NCI-H2227 (cell line): Measurements from ENCODE around the gene RADIL.
"Not testable (repeated sequence)": the region's sequence is repeated elsewhere in the genome, so short reads cannot be mapped to it uniquely, and the experiment has no call there.

ENCODE experiments used
- DNase-seq: peaks from one replicate; lab custom pipeline; 2025; ENCODE audit not compliant: unreplicated experiment; lab: John Stamatoyannopoulos, UW

RADIL gene, protein sequence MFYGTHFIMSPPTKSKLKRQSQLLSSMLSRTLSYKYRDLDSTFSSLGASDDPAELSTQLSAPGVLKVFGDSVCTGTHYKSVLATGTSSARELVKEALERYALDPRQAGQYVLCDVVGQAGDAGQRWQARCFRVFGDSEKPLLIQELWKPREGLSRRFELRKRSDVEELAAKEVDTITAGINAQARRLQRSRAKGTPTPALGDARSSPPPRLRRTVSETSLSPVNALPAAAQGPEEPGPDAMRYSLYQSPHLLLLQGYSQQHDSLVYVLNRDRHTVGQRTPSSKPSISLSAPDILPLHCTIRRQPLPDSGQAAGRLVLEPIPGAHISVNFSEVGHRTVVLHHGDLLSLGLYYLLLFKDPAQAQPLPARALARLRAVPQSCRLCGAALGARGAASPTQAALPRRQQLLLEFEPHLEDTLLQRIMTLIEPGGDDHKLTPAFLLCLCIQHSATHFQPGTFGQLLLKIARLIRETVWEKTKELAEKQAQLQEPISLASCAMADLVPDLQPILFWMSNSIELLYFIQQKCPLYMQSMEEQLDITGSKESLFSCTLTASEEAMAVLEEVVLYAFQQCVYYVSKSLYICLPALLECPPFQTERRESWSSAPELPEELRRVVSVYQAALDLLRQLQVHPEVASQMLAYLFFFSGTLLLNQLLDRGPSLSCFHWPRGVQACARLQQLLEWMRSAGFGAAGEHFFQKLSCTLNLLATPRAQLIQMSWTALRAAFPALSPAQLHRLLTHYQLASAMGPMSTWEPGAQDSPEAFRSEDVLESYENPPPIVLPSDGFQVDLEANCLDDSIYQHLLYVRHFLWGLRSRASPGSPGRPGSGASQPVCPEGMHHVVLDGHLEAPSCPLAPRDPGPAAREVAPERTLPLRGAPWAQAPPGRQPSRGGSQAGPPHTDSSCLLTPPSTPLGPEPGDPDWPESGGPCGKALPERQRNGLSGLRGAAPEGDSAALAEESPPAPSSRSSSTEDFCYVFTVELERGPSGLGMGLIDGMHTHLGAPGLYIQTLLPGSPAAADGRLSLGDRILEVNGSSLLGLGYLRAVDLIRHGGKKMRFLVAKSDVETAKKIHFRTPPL

DNA sequence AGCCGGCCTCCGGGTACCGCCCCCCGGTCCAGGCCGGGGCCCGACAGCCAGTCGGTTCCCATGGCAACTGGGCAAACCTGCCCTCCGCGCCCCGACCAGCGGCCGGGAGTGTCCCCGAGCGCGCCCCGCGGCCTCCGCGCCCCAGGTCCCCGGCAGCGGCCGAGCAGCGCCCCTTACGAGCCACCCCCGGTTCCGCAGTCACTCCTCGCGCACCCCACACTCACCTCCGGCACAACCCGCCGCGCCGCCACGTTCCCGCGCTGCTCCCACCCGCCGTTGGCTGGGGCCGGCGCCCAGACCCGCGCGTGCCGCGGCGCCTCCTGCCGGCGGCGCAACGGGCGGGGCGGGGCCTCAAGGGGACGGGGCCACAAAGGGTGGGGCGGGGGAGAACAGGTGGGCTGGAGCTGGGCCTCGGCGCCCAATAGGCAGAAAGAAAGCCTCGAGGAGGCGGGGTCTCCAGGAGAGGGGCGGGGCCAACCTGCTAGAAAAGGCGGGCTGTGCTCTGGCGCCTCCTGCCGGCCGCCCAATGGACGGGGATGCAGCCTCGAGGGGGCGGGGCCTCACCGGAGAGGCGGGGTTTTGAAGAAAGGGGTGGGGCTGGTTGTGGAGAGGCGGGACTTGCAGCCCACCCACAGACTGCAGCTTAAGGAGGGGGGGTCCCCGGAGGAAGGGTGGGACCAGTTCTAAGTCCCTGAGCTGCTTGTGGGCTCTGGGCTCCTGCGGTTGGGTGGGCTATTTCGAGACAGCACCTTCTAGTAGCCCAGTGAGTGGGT, at the start of gene RADIL:
Gene RADIL (minus strand): TSS at position 345 of the 773 bp plus-strand sequence. CDS start 5,577 bp downstream, outside the sequence.
- DNase-seq = peak; percentile 93

DNA sequence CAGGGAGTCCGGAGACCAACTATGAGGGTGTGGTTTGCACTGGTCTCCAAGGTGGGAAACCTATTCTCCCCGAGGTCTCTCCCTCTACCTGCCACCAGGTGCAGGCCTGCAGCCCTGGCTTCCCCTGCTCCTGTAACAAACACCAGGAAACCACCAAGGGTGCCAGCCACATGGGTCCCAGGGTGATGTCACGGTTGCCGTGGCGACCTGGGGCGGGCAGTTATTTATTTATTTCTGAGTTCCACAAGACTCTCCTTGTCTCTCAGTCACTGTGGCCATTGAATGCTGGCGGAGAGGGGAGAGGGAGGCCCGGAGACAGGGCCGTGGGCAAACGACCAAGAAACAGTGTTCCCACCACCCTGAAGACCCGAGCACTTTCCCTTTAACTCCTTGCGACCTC, 48.4 kb upstream of the RADIL start:
- DNase-seq = peak; percentile 38

DNA sequence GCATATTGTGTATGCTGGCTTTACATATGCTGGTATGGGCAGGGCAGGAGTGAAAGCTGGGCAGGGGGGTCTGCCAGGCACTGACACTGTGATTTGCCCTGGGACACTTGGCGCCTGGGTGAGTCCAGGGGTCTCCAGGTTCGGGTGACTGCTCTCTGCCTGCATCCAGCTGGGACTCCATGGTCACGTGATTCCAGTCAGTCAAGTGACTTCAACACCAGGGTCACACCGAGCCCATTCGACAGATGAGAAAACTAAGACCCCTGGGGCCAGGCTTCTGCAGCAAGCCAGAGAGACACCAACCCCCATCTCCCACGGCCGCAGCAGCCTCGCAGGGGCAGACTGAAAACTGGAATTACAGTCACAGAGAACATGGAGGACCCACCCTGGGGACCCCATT, 45.5 kb upstream of the RADIL start:
- DNase-seq = no peak

DNA sequence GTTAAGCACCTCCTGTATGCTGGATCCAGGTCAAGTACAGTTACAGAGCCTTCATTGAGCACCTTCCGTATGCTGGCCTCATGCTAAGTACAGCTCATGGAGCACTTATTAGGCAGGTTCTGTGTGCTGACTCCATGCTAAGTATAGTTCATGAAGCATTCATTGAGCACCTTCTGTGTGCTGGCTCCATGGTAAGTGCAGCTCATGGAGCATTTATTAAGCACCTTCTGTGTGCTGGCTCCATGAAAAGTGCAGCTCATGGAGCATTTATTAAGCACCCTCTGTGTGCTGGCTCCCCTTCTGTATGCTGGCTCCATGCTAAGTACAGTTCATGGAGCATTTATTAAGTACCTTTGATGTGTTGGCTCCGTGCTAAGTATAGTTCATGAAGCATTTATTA, 44.9 kb upstream of the RADIL start:
- DNase-seq = no peak

DNA sequence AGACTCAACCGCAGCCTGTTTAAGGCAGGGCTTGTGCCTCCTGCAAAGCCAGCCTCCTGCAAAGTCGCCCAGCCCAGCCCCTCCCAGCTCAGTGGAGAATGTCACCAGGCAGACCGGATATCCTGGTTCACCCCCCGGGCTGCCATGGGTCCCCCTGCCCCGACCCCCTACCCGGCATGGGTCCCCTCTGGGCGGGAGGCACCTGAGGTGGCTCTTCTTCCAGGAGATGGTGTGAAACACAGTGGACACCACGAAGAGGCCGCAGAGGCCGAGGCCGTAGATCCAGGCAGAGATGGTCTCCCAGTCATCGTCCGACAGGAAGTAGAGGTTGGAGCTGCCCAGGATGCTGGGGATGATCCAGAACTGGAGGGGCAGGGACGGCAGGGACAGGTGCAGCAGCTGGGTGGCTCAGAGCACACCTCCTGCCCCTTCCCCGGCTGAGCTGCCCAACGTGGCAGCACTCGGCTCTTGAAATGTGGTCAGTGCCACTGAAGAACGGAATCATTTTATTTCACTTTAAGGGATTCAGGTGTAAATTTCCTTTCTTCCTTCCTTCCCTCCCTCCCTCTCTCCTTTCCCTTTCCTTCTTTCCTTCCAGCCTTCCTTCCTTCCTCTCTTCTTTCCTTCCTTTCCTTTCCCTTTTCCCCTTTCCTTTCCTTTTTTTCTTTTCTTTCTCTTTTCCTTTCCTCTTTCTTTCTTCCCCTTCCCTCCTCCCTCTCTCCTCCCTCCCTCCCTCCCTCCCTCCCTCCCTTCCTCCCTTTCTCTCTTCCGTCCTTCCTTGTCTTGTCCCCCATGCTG, 36.7 kb upstream of the RADIL start:
- no peak for DNase-seq

DNA sequence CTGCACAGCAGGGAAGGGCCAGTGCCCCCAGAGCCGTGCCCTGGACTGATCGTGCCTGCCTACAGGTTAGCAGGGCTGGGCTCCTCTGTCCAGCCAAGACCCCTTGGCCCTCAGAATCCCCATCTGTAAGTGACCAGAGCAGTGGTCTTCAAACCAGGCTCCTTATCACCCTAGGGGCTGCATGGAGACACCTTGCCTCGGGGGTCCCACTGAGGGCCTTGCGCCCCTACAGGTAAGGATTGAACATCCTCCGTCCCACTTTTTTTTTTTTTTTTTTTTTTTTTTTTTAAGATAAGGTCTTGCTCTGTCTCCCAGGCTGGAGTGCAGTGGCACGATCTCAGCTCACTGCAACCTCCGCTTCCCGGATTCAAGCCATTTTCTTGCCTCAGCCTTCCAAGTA, 32.6 kb upstream of the RADIL start:
- no peak for DNase-seq

DNA sequence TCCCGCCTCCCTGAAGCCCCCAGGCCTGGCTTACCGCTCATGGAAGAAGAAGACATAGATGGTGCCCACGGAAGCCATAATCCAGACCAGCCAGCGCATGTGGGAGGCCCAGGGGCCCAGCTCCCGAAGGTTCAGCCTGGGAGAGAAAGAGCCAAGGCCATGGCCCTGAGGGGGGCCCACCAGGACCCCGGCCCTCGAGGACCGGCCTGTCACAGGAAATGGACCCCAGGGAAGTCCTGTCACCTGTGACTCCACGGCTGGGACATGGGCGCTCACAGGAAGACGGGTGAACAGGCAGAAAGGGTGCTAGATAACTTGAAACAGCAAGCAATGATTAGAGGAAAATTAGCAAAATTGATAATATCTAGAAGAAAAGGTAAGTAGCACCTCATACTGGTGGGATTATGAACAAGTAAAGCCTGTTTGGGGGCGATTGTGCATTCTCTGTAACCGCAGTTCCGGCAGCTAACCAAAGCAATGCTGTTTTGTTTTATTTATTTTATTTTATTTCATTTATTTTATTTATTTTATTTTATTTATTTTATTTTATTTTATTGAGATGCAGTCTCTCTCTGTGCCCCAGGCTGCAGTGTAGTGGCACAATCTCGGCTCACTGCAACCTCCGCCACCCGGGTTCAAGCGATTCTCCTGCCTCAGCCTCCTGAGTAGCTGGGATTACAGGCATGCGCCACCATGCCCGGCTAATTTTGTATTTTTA, 27.8 kb upstream of the RADIL start:
- no peak for DNase-seq

DNA sequence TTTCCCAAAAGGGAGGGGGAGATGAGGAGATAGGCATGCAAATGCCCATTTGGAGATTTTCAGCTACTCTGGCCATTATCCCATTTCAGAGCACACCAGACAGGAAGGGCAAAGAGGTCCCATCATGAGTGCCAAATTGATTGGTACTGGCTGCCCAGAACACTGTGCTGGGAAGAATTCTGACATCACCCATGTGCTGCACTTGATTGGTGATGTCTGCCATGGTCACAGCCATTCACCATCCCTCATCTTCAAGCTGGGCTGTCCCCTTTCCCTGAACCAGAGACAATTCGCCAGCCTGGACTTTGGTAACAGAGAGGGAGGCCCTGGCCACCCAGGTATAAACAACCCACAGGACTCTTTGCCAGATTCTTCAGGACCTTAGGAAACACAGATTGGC, 23.2 kb upstream of the RADIL start:
- no peak for DNase-seq

DNA sequence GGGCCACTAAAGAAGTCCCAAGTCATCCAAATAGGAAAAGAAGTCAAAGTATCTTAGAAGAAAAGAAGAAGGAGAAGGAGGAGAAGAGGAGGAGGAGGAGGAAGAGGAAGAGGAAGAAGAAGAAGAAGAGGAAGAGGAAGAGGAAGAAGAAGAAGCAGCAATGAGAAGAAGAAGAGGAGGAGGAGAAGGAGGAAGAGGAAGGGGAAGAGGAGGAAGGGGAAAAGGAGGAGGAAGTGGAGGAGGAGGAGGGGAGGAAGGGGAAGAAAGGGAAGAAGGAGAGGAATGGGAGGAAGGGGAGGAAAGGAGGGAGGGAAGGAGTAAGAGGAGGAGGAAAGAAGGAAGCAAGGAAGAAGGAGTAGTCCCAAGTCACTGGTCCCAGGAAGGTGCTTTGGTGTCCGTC, 21.7 kb upstream of the RADIL start:
- no peak for DNase-seq

DNA sequence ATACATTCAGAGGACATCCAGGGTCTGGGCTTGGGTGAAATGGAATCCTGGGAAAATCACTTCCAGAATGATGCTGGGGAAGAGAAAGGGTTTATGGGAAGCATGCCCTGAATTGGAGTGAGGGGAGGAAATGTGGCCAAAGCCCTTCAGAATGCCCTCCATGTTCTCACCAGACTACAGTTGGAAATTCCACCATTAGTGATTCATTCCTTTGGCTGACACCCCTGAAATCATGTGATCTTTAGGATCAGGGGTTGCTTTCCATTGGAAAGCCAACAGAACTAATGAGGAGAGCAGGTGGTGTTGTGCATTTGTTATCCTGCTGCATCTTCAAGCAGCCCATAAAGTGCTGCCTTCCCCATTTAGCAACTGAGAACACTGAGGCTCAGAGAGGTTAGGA, 20.8 kb upstream of the RADIL start:
- DNase-seq = no peak

DNA sequence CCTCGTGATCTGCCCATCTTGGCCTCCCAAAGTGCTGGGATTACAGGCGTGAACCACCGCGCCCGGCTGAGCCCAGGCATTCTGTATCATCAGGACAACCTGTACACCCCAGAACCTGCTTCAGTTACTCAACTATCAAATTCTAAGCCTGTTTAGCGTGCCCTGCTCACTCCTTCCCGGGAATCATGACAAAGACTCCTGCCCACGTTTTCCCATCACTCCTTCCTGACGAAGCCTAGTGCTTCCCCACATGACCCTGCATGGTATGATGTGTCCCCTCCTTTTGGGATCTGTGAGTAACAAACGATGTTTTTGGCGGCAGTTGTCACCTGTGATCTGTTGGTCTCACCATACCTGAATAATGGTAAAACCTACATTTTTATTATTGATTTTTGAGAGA, 12.2 kb upstream of the RADIL start:
- no peak for DNase-seq

DNA sequence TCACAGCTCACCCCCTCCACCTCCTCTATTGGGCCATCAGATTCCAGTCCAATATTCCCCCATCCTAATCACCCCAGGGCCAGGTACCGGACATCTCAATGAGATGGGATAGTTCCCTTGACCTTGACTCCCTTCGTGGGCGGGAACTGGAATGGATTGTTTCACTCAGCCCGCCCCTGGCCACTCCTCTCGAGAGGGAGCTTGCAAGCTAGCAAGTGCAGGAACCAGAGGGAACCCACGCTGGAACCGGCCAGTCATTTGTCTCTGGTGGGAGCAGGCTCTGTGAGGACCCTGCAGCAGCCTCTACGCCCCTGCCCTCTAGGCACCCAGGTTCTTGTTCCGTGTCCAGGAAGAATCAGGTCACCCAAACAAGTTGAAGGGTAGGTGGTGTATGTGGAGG, 11.0 kb upstream of the RADIL start:
- no peak for DNase-seq

DNA sequence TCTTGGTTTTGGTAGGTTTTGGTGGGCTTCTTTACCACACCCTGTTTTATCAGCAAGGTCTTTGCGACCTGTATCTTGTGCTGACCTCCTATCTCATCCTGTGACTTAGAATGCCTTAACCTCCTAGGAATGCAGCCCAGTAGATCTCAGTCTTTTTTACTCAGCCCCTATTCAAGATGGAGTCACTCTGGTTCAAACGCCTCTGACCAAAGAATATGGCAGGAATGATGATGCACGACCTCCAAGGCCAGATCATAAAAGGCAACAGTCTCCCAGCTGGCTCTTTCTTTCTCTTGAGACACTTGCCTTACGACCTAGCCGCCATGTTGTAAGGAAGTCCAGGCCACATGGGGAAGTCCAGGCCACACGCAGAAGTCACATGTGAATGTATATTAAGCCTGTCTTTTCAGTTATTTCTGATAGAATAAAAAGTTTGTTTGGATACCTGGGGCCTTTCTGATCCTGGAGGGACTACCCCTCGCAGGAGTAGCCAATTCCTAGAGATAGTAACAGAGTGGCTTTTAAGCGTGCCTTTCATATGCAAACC, 10.5 kb upstream of the RADIL start:
- no peak for DNase-seq

DNA sequence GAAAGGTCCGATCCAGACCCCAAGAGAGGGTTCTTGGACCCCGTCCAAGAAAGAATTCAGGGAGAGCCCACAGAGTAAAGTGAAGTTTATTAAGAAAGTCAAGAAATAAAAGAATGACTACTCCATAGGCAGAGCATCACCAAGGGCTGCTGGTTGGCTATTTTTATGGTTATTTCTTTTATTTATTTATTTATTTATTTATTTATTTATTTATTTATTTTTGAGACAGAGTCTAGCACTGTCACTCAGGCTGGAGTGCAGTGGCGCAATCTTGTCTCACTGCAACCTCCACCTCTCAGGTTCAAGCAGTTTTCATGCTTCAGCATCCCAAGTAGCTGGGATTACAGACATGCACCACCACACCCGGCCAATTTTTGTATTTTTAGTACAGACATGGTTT, 9.7 kb upstream of the RADIL start:
- not testable (repeated sequence) for DNase-seq

DNA sequence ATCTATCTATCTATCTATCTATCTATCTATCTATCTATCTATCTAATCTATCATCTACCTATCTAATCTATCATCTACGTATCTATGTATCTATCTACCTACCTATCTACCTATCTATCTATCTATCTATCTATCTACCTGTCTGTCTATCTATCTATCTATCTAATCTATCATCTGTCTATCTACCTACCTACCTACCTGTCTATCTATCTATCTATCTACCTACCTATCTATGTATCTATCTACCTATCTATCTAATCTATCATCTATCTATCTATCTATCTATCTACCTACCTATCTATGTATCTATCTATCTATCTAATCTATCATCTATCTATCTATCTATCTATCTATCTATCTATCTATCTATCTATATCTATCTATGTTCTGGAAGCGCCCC, 8.0 kb upstream of the RADIL start:
- not testable (repeated sequence) for DNase-seq

DNA sequence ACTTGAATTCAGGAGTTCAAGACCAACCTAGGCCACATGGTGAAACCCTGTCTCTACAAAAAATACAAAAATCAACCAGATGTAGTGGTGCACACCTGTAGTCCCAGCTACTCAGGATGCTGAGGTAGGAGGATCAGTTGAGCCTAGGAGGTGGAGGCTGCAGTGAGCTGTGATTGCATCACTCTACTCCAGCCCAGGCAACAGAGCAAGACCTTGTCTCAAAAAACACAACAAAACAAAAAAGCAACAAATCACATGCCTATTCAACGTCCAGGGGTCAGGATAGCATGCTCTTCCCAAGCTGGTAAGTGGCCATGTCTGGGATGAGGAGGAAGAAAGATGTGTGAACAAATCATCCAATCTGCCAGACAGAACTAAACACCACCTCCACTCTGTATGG, 6.2 kb upstream of the RADIL start:
- no peak for DNase-seq

DNA sequence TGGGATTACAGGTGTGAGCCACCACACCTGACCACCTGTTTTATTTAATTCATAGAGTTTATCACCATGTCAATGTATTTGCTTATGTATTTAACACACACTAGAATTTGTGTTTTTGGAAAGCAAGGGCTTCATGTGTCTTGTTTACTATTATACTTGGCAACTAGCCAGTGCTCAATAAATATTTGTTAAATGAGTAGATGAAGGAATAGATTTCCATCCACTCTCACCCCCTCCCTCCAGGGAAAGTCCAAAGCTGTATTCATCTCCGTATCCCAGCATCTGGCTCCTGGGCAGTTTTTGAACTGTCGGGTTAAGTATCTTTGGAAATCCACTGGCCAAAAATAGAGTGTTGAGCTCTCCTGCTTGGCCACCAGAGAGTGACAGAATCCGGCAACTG, 4.6 kb upstream of the RADIL start:
- DNase-seq = no peak

DNA sequence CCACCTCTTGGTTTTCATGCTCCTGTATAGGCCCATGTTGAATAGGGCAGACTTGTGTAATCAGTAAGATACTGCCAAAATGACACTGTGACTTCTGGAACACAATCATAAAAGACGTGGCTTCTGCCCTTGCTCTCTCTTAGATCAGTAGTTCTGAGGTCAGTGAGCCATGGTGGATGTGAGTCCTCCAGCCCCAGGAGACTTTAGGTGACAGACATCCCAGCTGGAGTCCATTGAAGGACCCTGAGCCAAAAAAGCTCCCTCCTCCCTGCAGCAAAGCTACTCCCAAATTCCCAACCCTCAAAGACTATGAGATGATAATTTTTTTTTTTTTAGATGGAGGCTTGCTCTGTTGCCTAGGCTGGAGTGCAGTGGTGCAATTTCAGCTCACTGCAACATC, 3.2 kb upstream of the RADIL start:
- no peak for DNase-seq

DNA sequence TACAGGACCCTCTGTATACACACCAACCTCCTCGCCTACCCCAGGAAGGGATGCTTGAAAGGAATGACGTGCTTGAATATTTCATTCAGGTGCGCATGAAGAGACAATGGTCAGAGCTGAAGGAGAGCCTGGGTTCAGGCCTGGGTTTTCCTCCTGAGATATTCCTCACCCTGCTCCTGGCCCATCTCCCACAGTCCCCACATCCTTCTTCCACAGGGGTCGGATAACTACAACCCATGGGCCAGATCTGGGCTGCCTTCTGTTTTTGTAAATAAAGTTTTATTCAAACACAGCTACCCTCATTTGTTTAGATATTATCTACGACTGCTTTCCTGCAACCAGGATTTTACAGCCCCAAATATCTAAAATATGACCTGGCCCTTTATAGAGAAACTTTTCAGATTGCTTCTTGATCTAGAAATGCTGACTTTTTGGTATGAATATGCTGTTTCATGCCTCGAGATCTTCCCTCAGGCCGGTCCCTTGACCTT, 1.8 kb upstream of the RADIL start:
- no peak for DNase-seq
